ENCODE results near the gene PTS.
A peak's percentile ranks its signal among the peaks of the same experiment; 100 is the strongest.

Gene PTS

DNA sequence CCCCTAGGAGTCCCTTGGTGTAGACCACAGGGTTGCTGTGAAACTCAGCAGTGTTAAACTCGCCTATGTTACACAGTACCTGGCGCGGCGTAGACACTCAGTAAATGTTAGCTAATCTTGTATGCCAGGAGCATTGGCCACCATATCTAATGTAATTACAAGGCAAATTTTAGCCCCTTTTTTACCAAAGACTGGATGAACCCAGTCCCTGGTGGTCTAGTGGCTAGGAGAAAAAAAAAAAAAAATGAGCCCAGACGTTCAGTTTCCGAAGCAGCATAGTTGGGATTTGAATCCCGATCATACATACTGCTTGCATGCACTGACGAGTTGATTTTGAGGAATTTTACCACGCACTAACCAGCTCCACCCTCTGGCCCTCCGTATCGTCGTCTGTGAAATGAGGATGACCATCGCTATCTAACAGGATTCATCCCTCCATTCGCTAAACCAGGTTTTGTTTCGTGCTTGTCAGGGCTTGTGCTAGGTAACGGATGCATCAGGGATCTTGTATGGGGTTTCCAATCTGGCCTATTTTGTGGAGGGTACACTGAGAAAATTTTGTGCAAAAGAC lies 688 bp downstream of the PTS start:
- DNase-seq (ENCODE audit: low read depth in 1 of 2, low spot score in 1 of 2) = no peak
- TF ChIP-seq JUND (IDR thresholded peaks at IDR 0.05; ENCODE audit: low read depth) = no peak
- in situ Hi-C loops (cut with HindIII; ENCODE audit: low pct_unique_long_range_greater_than_20kb, low sequenced_read_pairs) = no loop called here

DNA sequence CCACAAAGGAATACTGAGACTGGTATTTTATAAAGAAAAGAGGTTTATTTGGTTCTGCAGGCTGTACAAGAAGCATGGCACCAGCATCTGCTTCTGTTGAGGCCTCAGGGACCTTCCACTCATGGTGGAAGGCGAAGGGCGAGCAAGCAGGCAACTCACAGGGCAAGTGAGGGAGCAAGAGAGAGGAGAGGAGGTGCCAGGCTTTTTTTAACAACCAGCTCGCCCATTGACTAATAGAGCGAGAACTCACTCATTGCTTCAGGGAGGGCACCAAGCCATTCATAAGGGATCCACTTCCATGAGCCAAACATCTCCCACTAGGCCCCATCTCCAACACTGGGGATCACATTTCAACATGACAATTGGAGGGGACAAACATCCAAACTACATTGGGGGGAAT lies 1.2 kb downstream of the PTS start:
- TF ChIP-seq JUND (IDR thresholded peaks at IDR 0.05; ENCODE audit: low read depth) = no peak
- DNase-seq (ENCODE audit: low read depth in 1 of 2, low spot score in 1 of 2) = no peak
- in situ Hi-C loops (cut with HindIII; ENCODE audit: low pct_unique_long_range_greater_than_20kb, low sequenced_read_pairs) = no loop called here

GRCh38 chr11:112228706-112229105 lies 2.5 kb downstream of the PTS start:
- DNase-seq (ENCODE audit: low read depth in 1 of 2, low spot score in 1 of 2) = no peak
- no peak for TF ChIP-seq JUND (IDR thresholded peaks at IDR 0.05; ENCODE audit: low read depth)
- in situ Hi-C loops (cut with HindIII; ENCODE audit: low pct_unique_long_range_greater_than_20kb, low sequenced_read_pairs) = no loop called here

GRCh38 chr11:112229159-112229558 lies 2.9 kb downstream of the PTS start:
- in situ Hi-C loops (cut with HindIII; ENCODE audit: low pct_unique_long_range_greater_than_20kb, low sequenced_read_pairs) = no loop called here
- no peak for TF ChIP-seq JUND (IDR thresholded peaks at IDR 0.05; ENCODE audit: low read depth)

DNA sequence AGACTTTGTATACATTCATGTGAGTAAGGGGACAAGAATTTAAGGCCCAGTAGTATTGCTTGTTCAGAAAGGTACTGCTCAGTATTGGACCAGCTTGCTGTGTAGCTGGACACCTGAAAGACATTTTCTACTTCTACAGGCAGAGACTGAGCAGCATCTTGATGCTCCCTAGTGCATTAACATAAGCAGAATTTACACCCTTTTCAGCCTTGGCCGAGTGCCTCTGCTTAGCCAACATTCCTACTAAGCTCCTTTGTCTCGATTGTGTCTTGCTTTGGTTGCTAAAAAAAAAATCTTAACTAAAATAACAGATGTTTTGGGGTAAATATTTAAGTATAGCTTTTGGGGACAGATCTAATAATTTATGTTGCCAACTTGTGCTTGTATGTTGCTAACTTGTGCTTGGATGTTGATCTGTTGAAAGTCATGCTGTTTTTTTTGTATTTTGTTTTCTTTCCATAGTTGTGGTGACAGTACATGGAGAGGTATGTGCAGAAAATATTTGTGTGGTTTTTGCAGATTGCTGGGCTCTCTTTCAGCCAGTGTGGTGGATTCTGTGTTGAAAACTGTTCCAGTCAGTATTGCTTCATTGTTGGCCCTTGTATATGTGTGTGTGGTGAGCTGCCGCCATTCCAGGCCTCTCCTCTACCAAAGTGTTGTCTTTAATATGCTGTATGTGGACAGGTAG lies 3.7 kb downstream of the PTS start:
- in situ Hi-C loops (cut with HindIII; ENCODE audit: low pct_unique_long_range_greater_than_20kb, low sequenced_read_pairs) = no loop called here
- no peak for TF ChIP-seq JUND (IDR thresholded peaks at IDR 0.05; ENCODE audit: low read depth)
- DNase-seq (ENCODE audit: low read depth in 1 of 2, low spot score in 1 of 2) = no peak

More at GRCh38 chr11:112229159-112229558, 2.9 kb downstream of the PTS start:
- DNase-seq (ENCODE audit: low read depth in 1 of 2, low spot score in 1 of 2) = no peak

DNA sequence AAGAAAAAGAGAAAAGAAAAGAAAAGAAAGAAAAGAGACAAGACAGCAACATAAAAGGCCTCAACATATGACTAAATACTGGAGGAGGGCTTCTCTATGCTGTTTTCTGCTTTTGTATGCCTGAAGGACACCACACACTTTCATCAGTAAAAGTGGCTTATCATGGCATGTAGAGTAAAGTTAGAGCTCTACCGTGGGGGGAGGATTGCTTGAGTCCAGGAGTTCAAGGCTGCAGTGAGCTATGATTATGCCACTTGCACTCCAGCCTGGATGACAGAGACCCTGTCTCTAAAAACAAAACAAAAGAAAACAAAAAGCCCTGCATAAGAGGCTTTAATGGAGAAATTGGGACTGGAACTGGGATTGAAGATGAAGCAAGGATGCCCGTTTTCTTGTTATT lies 5.7 kb downstream of the PTS start:
- no peak for TF ChIP-seq JUND (IDR thresholded peaks at IDR 0.05; ENCODE audit: low read depth)

GRCh38 chr11:112235750-112236390 lies 9.6 kb downstream of the PTS start:
- DNase-seq (ENCODE audit: low read depth in 1 of 2, low spot score in 1 of 2) = no peak
- in situ Hi-C loops (cut with HindIII; ENCODE audit: low pct_unique_long_range_greater_than_20kb, low sequenced_read_pairs) = no loop called here
- TF ChIP-seq JUND (IDR thresholded peaks at IDR 0.05; ENCODE audit: low read depth) = no peak

More for the DNA sequence above, 5.7 kb downstream of the PTS start:
- in situ Hi-C loops (cut with HindIII; ENCODE audit: low pct_unique_long_range_greater_than_20kb, low sequenced_read_pairs) = no loop called here
- DNase-seq (ENCODE audit: low read depth in 1 of 2, low spot score in 1 of 2) = no peak

DNA sequence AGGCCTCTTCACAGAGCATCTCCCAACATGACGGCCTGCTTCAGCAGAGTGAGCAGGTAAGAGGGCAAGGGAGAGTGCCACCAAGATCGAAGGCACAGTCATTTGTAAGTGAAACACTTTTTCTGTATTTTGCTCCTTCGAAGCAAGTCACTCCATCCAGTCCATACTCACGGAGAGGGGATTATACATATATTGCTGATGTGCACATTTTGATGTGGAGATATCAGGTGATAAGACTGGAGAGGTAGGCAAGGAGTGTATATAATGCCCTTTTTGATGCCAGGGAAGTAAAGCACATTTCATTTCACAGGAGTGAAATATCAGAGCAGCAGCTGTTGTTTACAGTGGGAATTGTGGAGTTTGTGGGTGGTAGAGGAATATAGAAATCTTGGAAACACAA lies 11.2 kb downstream of the PTS start:
- no peak for TF ChIP-seq JUND (IDR thresholded peaks at IDR 0.05; ENCODE audit: low read depth)
- in situ Hi-C loops (cut with HindIII; ENCODE audit: low pct_unique_long_range_greater_than_20kb, low sequenced_read_pairs) = no loop called here
- no peak for DNase-seq (ENCODE audit: low read depth in 1 of 2, low spot score in 1 of 2)

DNA sequence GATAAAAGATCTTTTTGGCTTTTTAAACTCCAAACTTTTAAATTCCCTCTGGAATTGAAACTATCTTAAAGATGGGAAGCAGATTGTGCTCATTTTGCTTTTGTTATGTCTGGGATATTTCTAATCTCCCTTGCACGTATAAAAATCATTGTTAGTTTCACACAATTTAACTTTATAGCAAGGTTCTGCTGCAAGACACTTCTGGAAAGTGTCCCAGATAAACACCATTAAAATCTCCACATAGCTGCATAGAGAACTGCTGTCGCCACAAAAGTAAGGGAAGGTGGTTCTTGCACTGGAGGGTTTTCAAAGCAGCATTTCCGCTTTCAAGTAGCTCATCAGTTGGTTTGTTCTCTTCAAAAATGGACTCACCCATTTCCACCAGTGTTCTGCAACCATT lies 11.8 kb downstream of the PTS start:
- no peak for DNase-seq (ENCODE audit: low read depth in 1 of 2, low spot score in 1 of 2)
- TF ChIP-seq JUND (IDR thresholded peaks at IDR 0.05; ENCODE audit: low read depth) = no peak
- in situ Hi-C loops (cut with HindIII; ENCODE audit: low pct_unique_long_range_greater_than_20kb, low sequenced_read_pairs) = no loop called here

- in situ Hi-C loops (cut with HindIII; ENCODE audit: low pct_unique_long_range_greater_than_20kb, low sequenced_read_pairs) = no loop called here
- peak in 1 of 2 experiments; percentile 84 for DNase-seq (ENCODE audit: low read depth in 1 of 2, low spot score in 1 of 2)
- peak; percentile 77 for TF ChIP-seq JUND (IDR thresholded peaks at IDR 0.05; ENCODE audit: low read depth)
Observed at GRCh38 chr11:112241486-112241885, 15.3 kb downstream of the PTS start.

DNA sequence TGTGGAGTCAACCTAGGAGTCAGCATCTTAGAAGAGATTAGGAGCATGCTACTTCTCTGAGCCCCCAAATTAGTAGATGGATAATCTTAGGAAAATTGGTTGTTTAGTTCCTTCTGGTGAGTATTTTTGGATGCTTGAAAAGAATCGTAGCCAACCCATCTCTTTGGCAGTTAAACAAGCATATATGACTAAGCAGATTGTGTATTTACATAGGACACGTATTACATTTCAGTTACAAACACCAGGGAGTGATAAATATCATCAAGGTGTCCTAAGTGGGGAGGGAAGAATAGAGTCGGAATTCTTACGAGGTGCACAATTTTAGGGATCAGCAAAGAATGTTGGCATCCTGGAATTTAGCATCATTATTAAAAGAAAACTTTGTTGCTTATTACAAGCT lies 21.0 kb downstream of the PTS start:
- in situ Hi-C loops (cut with HindIII; ENCODE audit: low pct_unique_long_range_greater_than_20kb, low sequenced_read_pairs) = no loop called here
- TF ChIP-seq JUND (IDR thresholded peaks at IDR 0.05; ENCODE audit: low read depth) = no peak
- peak in 1 of 2 experiments; percentile 33 for DNase-seq (ENCODE audit: low read depth in 1 of 2, low spot score in 1 of 2)

GRCh38 chr11:112248201-112248600 lies 22.0 kb downstream of the PTS start:
- no peak for DNase-seq (ENCODE audit: low read depth in 1 of 2, low spot score in 1 of 2)
- in situ Hi-C loops (cut with HindIII; ENCODE audit: low pct_unique_long_range_greater_than_20kb, low sequenced_read_pairs) = no loop called here
- no peak for TF ChIP-seq JUND (IDR thresholded peaks at IDR 0.05; ENCODE audit: low read depth)

GRCh38 chr11:112249871-112250610 lies 23.8 kb downstream of the PTS start:
- DNase-seq (ENCODE audit: low read depth in 1 of 2, low spot score in 1 of 2) = no peak
- in situ Hi-C loops (cut with HindIII; ENCODE audit: low pct_unique_long_range_greater_than_20kb, low sequenced_read_pairs) = no loop called here
- no peak for TF ChIP-seq JUND (IDR thresholded peaks at IDR 0.05; ENCODE audit: low read depth)

Measured in T47D (cell line).